ENCODE data around the gene PROCR. TPM values are rescaled to one million over a fixed set of nuclear protein-coding genes. Genes with fewer than 3 reads are reported as not detected.
"Not testable (repeated sequence)": the region's sequence is repeated elsewhere in the genome, so short reads cannot be mapped to it uniquely, and the experiment has no call there.

The PROCR gene
- total RNA-seq, 1 donor: 38.0 TPM

- peaks cover 7% of the 10 kb centered on the region for H3K9me3 ChIP-seq (ENCODE audit: low read depth, low read length)
- H3K27me3 ChIP-seq (ENCODE audit: insufficient read depth, low read length): no peaks in the 10 kb centered on the region
- no peak for TF ChIP-seq CTCF (IDR thresholded peaks at IDR 0.05; ENCODE audit: extremely low read depth, low read depth, low read length)
- H3K4me2 ChIP-seq (ENCODE audit: insufficient read depth, low read length): peak overlapping the region; percentile 35
- H3K79me2 ChIP-seq (ENCODE audit: insufficient read depth, low read length): no peaks in the 10 kb centered on the region
- H4K20me1 ChIP-seq (ENCODE audit: insufficient read depth, low read length): no peaks in the 10 kb centered on the region
- H2AFZ ChIP-seq (ENCODE audit: low read length): no peak overlapping the region
- peaks cover 10% of the 10 kb centered on the region for H3K4me1 ChIP-seq (ENCODE audit: insufficient read depth, low read length)
- peak overlapping the region; percentile 57 for H3K27ac ChIP-seq (ENCODE audit: low read depth, low read length)
- no peaks in the 10 kb centered on the region for H3K36me3 ChIP-seq (ENCODE audit: insufficient read depth, low read length)
- no peak for DNase-seq (ENCODE audit: insufficient read length, low spot score, missing footprints)
- H3K4me3 ChIP-seq (ENCODE audit: insufficient read depth, low read length): no peak overlapping the region
Measured at GRCh38 chr20:35200267-35200666, 28.4 kb downstream of the PROCR start.

DNA sequence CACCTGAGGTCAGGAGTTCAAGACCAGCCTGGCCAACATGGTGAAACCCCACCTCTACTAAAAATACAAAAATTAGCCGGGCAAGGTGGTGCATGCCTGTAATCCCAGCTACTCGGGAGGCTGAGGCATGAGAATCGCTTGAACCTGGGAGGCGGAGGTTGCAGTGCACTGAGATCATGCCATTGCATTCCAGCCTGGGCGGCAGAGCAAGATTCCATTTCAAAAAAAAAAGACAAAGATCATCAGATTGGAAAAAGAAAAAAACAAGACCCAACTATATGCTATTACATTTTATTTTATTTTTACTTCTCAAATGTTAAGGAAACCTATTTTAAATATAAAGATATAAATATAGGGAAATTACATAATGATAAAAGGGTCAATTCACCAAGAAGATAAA, 29.6 kb downstream of the PROCR start:
- not testable (repeated sequence) for DNase-seq (ENCODE audit: insufficient read length, low spot score, missing footprints); H3K27me3 ChIP-seq (ENCODE audit: insufficient read depth, low read length); H3K4me2 ChIP-seq (ENCODE audit: insufficient read depth, low read length); H3K4me3 ChIP-seq (ENCODE audit: insufficient read depth, low read length); H2AFZ ChIP-seq (ENCODE audit: low read length); H3K36me3 ChIP-seq (ENCODE audit: insufficient read depth, low read length); H3K4me1 ChIP-seq (ENCODE audit: insufficient read depth, low read length); H3K9me3 ChIP-seq (ENCODE audit: low read depth, low read length); H3K27ac ChIP-seq (ENCODE audit: low read depth, low read length); H4K20me1 ChIP-seq (ENCODE audit: insufficient read depth, low read length); H3K79me2 ChIP-seq (ENCODE audit: insufficient read depth, low read length)

DNA sequence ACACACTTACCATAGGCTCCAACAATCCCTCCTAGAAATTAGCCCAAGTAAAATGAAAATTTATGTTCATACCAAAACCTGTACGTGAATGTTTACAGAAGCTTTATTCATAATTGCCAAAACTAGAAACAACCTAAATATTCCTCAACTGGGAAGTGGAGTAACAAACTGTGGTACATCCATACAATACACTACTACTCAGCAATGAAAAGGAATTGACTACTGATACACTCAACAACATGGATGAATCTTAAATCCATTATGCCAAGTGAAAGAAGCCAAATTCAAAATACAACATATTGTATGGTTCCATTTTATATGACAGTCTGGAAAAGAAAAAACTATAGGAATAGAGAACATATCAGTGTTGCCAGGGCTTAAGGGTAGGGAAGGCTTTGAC, 34.9 kb downstream of the PROCR start:
- TF ChIP-seq CTCF (IDR thresholded peaks at IDR 0.05; ENCODE audit: extremely low read depth, low read depth, low read length): no peak
- Histone ChIP-seq H4K20me1 (ENCODE audit: insufficient read depth, low read length) (no peaks in the 10 kb centered on the region), H3K4me3 (ENCODE audit: insufficient read depth, low read length) (no peak overlapping the region), H3K4me1 (ENCODE audit: insufficient read depth, low read length) (peaks cover 5% of the 10 kb centered on the region), H3K27ac (ENCODE audit: low read depth, low read length) (no peak overlapping the region), H2AFZ (ENCODE audit: low read length) (no peak overlapping the region), H3K79me2 (ENCODE audit: insufficient read depth, low read length) (no peaks in the 10 kb centered on the region), H3K9me3 (ENCODE audit: low read depth, low read length) (no peaks in the 10 kb centered on the region), H3K36me3 (ENCODE audit: insufficient read depth, low read length) (peaks cover 2% of the 10 kb centered on the region), H3K4me2 (ENCODE audit: insufficient read depth, low read length) (no peak overlapping the region), H3K27me3 (ENCODE audit: insufficient read depth, low read length) (no peaks in the 10 kb centered on the region)
- DNase-seq (ENCODE audit: insufficient read length, low spot score, missing footprints): no peak

- Histone ChIP-seq H3K79me2 (ENCODE audit: insufficient read depth, low read length) (no peaks in the 10 kb centered on the region), H4K20me1 (ENCODE audit: insufficient read depth, low read length) (no peaks in the 10 kb centered on the region), H3K4me2 (ENCODE audit: insufficient read depth, low read length) (peak overlapping the region; percentile 66), H3K36me3 (ENCODE audit: insufficient read depth, low read length) (peaks cover 2% of the 10 kb centered on the region), H3K4me3 (ENCODE audit: insufficient read depth, low read length) (peak overlapping the region; percentile 19), H3K27me3 (ENCODE audit: insufficient read depth, low read length) (no peaks in the 10 kb centered on the region), H3K4me1 (ENCODE audit: insufficient read depth, low read length) (peaks cover 5% of the 10 kb centered on the region), H2AFZ (ENCODE audit: low read length) (peak overlapping the region; percentile 83), H3K27ac (ENCODE audit: low read depth, low read length) (peak overlapping the region; percentile 34), H3K9me3 (ENCODE audit: low read depth, low read length) (no peaks in the 10 kb centered on the region)
- peak; percentile 78 for TF ChIP-seq CTCF (IDR thresholded peaks at IDR 0.05; ENCODE audit: extremely low read depth, low read depth, low read length)
- DNase-seq (ENCODE audit: insufficient read length, low spot score, missing footprints): peak; percentile 54
Measured at GRCh38 chr20:35207950-35208611, 36.2 kb downstream of the PROCR start.

All from osteoblast (primary cell).